CD1c-positive myeloid dendritic cell (primary cell): ENCODE measurements around the gene ADAM11.

Source experiments
- DNase-seq: peaks from one replicate; pipeline ENCODE4 v3.0.0-alpha.2; 2016; ENCODE audit errors: extremely low spot score

Gene ADAM11

DNA sequence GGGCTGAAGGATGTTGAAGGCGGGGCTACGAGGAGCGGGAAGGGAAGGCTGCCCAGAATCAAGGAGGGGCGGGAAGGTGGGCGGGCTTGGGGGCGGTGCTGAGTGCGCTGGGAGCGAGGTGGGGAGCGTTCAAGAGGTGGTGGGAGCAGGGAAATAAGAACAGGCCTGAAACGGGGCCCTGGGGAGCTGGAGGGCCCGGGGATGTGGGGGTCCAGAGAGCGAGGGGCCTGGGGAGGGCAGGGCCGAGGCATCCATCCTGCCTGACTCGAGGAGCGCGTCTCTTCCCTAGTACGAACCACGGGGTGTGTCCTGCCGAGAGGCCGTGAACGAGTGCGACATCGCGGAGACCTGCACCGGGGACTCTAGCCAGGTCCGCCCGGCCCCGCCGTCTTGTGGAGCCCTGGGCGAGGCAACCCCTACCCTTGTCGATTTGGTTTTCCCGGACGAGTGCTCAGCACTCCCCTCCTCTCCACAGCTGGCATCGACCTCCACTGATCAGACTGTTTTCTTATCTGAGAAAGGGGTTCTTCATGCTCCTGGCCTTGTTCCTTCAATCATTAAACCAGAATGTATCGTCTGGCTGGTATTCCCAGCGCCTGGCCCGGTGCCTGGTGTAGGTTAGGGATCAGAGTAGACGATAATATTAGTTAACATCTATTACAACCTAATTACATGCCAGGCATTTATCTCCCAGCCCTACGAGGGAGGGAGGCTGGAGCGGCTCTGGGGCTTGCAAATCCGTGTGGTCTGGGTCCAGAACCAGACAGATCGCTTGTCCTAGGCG is 17.2 kb downstream of the ADAM11 start:
- no peak for DNase-seq

DNA sequence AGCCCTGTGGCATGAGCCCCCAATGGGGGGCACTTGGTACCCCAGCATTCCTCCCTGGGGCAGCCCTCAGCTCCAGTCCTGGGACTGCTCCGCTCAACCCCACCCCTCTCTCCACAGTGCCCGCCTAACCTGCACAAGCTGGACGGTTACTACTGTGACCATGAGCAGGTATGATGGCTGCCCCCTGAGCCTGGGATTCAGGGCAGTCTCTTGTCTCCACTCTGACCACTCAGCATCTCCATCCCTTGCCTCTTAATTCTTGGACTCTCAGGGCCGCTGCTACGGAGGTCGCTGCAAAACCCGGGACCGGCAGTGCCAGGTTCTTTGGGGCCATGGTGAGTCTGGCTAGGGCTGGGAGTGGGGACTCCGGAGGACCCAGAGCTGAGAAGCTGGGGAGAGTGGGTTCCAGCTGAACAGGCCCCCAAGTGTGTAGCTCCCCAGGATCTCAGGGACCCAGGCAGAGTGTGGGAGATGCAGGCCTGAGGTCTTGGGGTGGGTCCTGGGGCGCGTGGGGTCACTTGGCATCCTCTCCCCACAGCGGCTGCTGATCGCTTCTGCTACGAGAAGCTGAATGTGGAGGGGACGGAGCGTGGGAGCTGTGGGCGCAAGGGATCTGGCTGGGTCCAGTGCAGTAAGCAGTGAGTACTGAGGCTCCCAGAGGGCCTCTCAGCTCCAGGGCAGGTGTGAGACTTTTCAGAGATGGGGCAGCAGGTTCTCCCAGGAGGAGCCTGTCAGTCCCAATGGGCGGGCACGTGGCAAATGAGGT is 18.0 kb downstream of the ADAM11 start:
- DNase-seq, result no peak

DNA sequence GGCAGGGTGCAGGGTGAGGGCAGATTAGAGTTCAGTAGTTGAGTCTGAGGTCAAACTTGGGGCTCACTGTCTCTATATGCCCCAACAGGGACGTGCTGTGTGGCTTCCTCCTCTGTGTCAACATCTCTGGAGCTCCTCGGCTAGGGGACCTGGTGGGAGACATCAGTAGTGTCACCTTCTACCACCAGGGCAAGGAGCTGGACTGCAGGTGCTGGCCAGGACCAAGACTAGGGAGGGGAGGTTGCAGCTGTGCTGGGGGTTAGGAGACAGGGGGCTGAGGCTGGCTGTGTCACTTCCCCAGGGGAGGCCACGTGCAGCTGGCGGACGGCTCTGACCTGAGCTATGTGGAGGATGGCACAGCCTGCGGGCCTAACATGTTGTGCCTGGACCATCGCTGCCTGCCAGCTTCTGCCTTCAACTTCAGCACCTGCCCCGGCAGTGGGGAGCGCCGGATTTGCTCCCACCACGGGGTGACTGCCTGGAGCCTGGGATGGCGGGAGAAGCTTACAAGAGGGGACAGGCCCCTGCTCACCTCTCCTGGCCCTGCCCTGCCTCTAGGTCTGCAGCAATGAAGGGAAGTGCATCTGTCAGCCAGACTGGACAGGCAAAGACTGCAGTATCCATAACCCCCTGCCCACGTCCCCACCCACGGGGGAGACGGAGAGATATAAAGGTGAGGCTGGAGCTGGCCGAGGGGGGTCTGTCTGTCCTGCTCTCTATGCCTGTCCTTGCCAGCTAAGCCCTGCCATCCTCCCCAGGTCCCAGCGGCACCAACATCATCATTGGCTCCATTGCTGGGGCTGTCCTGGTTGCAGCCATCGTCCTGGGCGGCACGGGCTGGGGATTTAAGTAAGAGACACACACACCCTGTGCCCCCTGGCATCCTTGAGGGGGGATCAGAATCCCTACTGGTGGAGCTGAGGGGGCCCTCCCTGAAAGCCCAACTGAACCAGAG is 18.9 kb downstream of the ADAM11 start:
- no peak for DNase-seq

DNA sequence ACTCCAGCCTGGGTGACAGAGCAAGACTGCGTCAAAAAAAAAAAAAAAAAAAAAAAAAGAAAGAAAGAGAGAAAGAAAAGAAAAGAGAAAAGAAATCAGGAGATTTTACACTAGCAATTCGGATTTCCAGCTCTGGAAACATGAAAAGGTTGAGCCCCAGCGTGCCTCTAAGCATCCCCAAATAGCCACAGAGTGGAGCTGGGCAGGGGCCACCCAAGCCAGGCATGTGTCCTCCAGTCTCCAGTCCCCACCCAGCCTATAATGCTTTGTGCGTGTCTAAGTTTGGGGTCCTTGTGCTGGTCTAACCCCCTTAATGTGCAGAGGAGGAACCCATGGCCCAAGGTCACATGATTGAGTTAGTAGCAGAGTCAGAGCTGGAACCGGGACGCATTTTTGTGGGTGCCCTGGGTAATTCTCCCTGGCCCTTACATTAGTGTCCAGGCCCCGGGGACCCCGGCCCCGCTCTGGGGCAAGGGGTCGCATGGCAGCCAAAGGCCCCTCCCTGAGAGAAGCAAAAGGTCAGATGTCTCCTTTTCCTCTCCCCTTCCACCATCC is 19.9 kb downstream of the ADAM11 start:
- no peak for DNase-seq

- DNase-seq, result peak; percentile 82
Observed at GRCh38 chr17:44779211-44780025, 20.6 kb downstream of the ADAM11 start.

GRCh38 chr17:44780161-44780560 is 21.4 kb downstream of the ADAM11 start:
- no peak for DNase-seq

GRCh38 chr17:44780845-44781480 is 22.2 kb downstream of the ADAM11 start:
- no peak for DNase-seq

DNA sequence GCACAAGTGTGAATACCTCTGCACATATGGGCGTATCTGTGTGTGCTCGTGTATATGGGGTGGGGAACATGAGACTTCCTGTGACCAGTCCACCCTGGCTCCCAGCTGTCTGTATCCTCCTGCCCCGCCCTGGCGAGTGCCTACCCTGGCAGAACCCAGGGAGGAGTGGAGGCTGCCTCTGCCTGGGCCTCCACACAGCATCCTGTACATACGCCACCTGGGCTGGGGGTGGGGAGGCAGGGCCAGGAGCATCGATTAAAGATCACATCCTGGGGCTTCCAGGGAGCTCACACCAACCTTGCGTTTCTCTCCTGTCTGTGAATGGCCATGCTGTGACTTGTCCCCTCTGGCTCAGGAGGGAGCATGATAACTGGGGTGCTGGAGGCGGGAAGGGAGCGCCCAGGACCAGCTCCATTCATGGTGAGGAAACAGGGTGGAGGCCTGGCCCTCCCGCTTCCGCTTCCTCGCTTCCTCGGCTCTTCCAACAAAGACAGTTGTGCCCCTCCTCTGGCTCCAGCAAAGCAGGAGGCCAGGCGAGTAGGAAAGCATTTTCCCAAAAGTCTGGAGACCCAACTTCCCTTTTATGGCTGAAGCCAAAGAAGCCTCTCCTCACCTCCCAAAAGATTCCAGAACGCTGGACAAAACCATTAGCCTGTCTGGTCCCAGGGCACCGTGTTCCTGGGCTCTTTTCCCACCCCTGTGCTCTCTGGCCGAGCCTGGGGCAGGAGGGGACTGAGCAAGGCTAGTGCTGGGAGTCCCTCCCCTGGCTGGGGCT is 22.9 kb downstream of the ADAM11 start:
- DNase-seq, result no peak

- DNase-seq, result no peak
Observed at GRCh38 chr17:44782326-44782850, 23.6 kb downstream of the ADAM11 start.

- DNase-seq, result no peak
Observed at GRCh38 chr17:44785921-44786320, 27.1 kb downstream of the ADAM11 start.

GRCh38 chr17:44786551-44787081 is 27.8 kb downstream of the ADAM11 start:
- no peak for DNase-seq

DNA sequence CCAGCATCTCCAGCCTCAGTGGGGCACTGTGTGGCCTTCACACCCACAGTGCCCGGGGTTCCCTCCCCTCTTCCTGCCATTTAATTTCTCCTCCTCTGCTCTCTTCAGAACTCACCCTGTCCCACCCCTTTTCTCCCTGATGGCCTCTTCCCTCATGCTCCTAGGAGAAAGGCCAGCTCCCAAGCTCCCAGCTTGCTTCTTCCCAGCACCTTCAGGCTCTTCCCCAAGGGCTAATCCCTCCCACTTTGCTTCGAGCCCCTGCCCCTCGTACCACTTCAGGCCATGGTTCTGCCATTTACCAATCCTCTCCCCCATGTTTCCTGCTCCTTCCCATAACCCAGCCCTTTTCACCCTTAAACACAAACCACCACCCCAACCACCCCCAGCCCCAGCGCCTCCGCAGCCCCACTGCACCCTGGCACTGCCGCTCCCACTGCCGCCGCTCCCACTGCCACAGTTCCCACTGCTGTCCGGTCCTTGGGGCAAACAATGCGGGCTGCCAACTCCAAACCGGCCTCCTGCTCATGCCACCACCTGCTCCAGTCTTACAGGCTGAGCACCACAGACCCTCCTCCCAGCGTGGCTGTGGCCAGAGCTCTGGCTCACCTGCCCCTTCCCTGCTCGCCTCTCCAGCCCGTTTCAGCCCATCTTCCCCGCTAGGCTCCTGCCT is 28.6 kb downstream of the ADAM11 start:
- DNase-seq, result no peak

- DNase-seq, result no peak
Observed at GRCh38 chr17:44788139-44788538, 29.4 kb downstream of the ADAM11 start.

DNA sequence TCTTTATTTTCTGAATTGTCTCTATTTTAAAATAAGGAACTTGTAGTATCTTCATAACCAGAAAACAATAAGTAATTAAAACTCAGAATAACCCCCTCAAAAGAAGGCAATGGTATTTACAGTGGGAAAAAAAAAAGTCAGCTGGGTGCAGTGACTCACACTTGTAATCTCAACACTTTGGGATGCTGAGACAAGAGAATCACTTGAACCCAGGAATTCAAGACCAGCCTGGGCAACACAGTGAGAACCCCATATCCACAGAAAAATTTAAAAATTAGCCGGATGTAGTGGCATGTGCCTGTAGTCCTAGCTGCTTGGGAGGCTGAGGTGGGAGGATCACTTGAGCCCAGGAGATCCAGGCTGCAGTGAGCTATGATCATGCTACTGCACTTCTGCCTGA is 33.5 kb downstream of the ADAM11 start:
- no peak for DNase-seq

- DNase-seq, result no peak
Observed at GRCh38 chr17:44793885-44794842, 35.4 kb downstream of the ADAM11 start.

DNA sequence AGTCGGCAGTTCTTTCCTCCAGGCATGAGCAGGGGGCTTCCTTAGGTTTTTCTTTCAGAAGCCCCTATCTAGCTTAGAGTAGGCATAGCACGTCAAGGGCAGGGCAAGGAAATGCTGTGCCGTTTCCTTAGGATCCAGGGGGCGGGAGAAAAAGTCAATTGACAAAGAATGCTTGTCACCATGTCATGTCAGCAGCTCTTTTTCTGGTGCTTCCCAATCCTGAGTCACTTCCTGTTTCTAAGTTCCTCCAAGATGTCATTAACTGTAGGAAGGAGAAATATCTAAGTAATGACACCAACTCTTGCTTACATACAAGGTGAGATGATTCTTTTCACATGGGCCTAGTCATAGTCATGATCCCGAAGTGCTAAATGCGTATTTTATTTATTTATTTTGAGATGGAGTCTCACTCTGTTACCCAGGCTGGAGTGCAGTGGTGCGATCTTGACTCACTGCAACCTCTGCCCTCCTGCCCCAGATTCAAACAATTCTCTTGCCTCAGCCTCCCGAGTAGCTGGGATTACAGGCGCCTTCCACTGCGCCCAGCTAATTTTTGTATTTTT is 36.1 kb downstream of the ADAM11 start:
- peak; percentile 90 for DNase-seq

DNA sequence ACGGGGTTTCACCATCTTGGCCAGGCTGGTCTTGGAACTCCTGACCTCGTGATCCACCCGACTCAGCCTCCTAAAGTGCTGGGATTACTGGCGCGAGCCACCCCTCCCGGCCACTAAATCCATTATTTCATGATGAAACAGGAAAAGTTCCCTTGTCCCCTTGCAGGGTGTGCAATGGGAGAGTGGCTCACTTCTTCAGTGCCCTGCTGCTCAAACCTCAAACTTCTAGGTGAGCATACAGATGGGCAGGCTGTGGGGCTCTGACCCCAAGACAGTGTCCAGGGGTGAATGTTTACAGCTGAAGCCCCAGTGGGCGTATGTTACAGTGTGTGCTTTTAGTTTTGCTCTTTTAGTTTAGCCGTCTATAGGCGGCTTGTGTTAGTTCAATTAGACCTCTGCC is 36.6 kb downstream of the ADAM11 start:
- no peak for DNase-seq
